GM23338 (cell line): ENCODE measurements around the gene CA7. TPM values are rescaled to one million over a fixed set of nuclear protein-coding genes. Genes with fewer than 3 reads are reported as not detected.

Experiments used
- ATAC-seq: fragments of 200-7000 bp; cut with Tn5 transposase; 3 replicates; pipeline ENCODE4 v1.9.1; 2020
- DNase-seq: peaks from one replicate; pipeline ENCODE4 v3.0.0-alpha.2; 2015; ENCODE audit warnings: low spot score
- H2AFZ ChIP-seq: fragments of 200-600 bp; sonication (generic); 2 replicates; pipeline ENCODE4 v1.8.0; 2016; ENCODE audit warnings: antibody characterized with exemption, mild to moderate bottlenecking, moderate library complexity
- H3F3A ChIP-seq: fragments of 200-600 bp; sonication (generic); replicated peaks from 2 replicates; pipeline ENCODE4 v1.8.0; 2017; ENCODE audit warnings: antibody characterized with exemption, mixed run types, low read depth
- H3K27ac ChIP-seq: fragments of 200-600 bp; sonication (generic); 2 replicates; pipeline ENCODE4 v1.6.1; 2016; ENCODE audit warnings: low read depth
- H3K27me3 ChIP-seq: fragments of 200-600 bp; sonication (generic); 2 replicates; pipeline ENCODE4 v1.8.0; 2016; ENCODE audit warnings: mild to moderate bottlenecking, mixed run types, moderate library complexity; ENCODE audit not compliant: insufficient read depth
- H3K36me3 ChIP-seq: fragments of 200-600 bp; sonication (generic); 2 replicates; pipeline ENCODE4 v1.8.0; 2016; ENCODE audit warnings: mild to moderate bottlenecking; ENCODE audit not compliant: insufficient read depth
- H3K4me1 ChIP-seq: fragments of 200-600 bp; sonication (generic); 2 replicates; pipeline ENCODE4 v1.8.0; 2016; ENCODE audit warnings: mild to moderate bottlenecking, moderate library complexity; ENCODE audit not compliant: insufficient read depth
- H3K4me2 ChIP-seq: fragments of 200-600 bp; sonication (generic); 2 replicates; pipeline ENCODE4 v1.7.1; 2017; ENCODE audit warnings: mixed run types
- H3K4me3 ChIP-seq: fragments of 200-600 bp; sonication (generic); 2 replicates; pipeline ENCODE4 v1.6.1; 2016; ENCODE audit warnings: mixed run types
- H3K79me2 ChIP-seq: fragments of 200-600 bp; sonication (generic); replicated peaks from 2 replicates; pipeline ENCODE4 v1.8.0; 2017; ENCODE audit warnings: mild to moderate bottlenecking; ENCODE audit not compliant: insufficient read depth
- H3K9me2 ChIP-seq: fragments of 200-600 bp; sonication (generic); 2 replicates; pipeline ENCODE4 v1.8.0; 2017; ENCODE audit not compliant: insufficient read depth
- H4K20me1 ChIP-seq: fragments of 200-600 bp; sonication (generic); replicated peaks from 2 replicates; pipeline ENCODE4 v1.8.0; 2017; ENCODE audit warnings: mild to moderate bottlenecking; ENCODE audit not compliant: insufficient read depth
- H3K27ac Mint-ChIP-seq: 2 replicates; pipeline ENCODE4 v1.8.0; 2020; ENCODE audit warnings: inconsistent platforms, mild to moderate bottlenecking, moderate library complexity, mixed read lengths
- H3K27me3 Mint-ChIP-seq: 3 replicates; pipeline ENCODE4 v1.8.0; 2022; ENCODE audit warnings: low read depth, mild to moderate bottlenecking, moderate library complexity, mixed read lengths, inconsistent platforms; ENCODE audit not compliant: insufficient read depth, poor library complexity
- H3K36me3 Mint-ChIP-seq: 3 replicates; pipeline ENCODE4 v1.8.0; 2021; ENCODE audit warnings: low read depth, mild to moderate bottlenecking, inconsistent platforms, moderate library complexity, mixed read lengths
- H3K4me1 Mint-ChIP-seq: 3 replicates; pipeline ENCODE4 v1.8.0; 2020; ENCODE audit warnings: mild to moderate bottlenecking, inconsistent platforms, mixed read lengths
- H3K4me3 Mint-ChIP-seq: 3 replicates; pipeline ENCODE4 v1.8.0; 2021; ENCODE audit warnings: moderate library complexity, mild to moderate bottlenecking, inconsistent platforms, mixed read lengths
- H3K9me3 Mint-ChIP-seq: 3 replicates; pipeline ENCODE4 v1.8.0; 2020; ENCODE audit warnings: moderate library complexity, mild to moderate bottlenecking, inconsistent platforms, mixed read lengths
- CREB1 ChIP-seq: fragments of 250-450 bp; sonication (Bioruptor Pico); IDR thresholded peaks from 2 replicates; pipeline ENCODE4 v1.5.0; 2020; ENCODE audit warnings: low read depth, mild to moderate bottlenecking, moderate library complexity
- CTCF ChIP-seq, 2 experiments: fragments of 200-600 bp in 1 of 2; sonication (generic) in 1 of 2; conservative IDR thresholded peaks; 2 replicates each; pipeline versions ENCODE4 v1.5.1 to v1.6.1; 2016 to 2017; ENCODE audit warnings: antibody characterized with exemption in 2 of 2, low read depth in 2 of 2, mild to moderate bottlenecking in 2 of 2, moderate library complexity in 1 of 2
- ETS1 ChIP-seq: IDR thresholded peaks from 2 replicates; pipeline ENCODE4 v1.6.1; 2016; ENCODE audit warnings: antibody characterized with exemption
- EZH2 ChIP-seq: fragments of 200-600 bp; sonication (generic); IDR thresholded peaks from one replicate; pipeline ENCODE4 v1.8.0; 2017; ENCODE audit warnings: antibody characterized with exemption, mild to moderate bottlenecking, low read depth; ENCODE audit not compliant: unreplicated experiment
- EZH2phosphoT487 ChIP-seq: fragments of 200-600 bp; sonication (generic); IDR thresholded peaks from one replicate; pipeline ENCODE4 v1.8.1; 2018; ENCODE audit warnings: antibody characterized with exemption; ENCODE audit not compliant: unreplicated experiment
- NANOG ChIP-seq: IDR thresholded peaks from 2 replicates; pipeline ENCODE4 v1.6.1; 2016; ENCODE audit warnings: antibody characterized with exemption, borderline replicate concordance
- POLR2AphosphoS5 ChIP-seq: IDR thresholded peaks from 2 replicates; pipeline ENCODE4 v1.6.1; 2016; ENCODE audit warnings: antibody characterized with exemption, low read depth
- STAT1 ChIP-seq: IDR thresholded peaks from one replicate; pipeline ENCODE4 v1.6.1; 2016; ENCODE audit warnings: antibody characterized with exemption; ENCODE audit not compliant: unreplicated experiment
- ZNF114 ChIP-seq: fragments of 250-450 bp; sonication (Bioruptor Pico); IDR thresholded peaks from 2 replicates; pipeline ENCODE4 v1.5.0; 2020; ENCODE audit warnings: mild to moderate bottlenecking, moderate library complexity
- ZNF462 ChIP-seq: fragments of 250-450 bp; sonication (Bioruptor Pico); IDR thresholded peaks from 2 replicates; pipeline ENCODE4 v1.5.0; 2020; ENCODE audit warnings: mild to moderate bottlenecking, moderate library complexity
- polyA plus RNA-seq: library from polyadenylated mRNA; unstranded; fragments of >200 nt; fragmentation: Nextera tagmentation; extraction: Ambion mirVana; gene quantifications from 2 replicates; pipeline ENCODE4 v1.2.1, GENCODE V29; 2016
- total RNA-seq: library from RNA; depleted of rRNA; stranded (reverse); fragments of >200 nt; shearing (Covaris generic); gene quantifications from 2 replicates; pipeline ENCODE4 v1.2.3, GENCODE V29; 2014

Gene CA7
- total and polyA plus RNA-seq, 2 experiments from 2014 or later = 2.1 to 2.8 TPM

GRCh38 chr16:66878067-66878466 lies 33.9 kb downstream of the CA7 start (continued):
- TF ChIP-seq ZNF462 = no peak
- no peak for TF ChIP-seq STAT1
- no peak for TF ChIP-seq ZNF114 (CRISPR knock-in tag)
- no peak for TF ChIP-seq CTCF (conservative IDR thresholded peaks at IDR 0.05; ENCODE audit: low read depth in 2 of 2)

- no peaks in the 10 kb centered on the region; the same call in 1 of the 3 replicates for H3K9me3 Mint-ChIP-seq
- 0 out of 2 replicates have a peak, but pooled peaks cover 13% of the 10 kb centered on the region for H3K4me1 ChIP-seq
- peaks cover 14% of the 10 kb centered on the region for H3K36me3 Mint-ChIP-seq
- no peak within 1 kb of the TSS for H3K27ac ChIP-seq
- ATAC-seq (peak; percentile 98), DNase-seq (peak; percentile 99)
- H3K36me3 ChIP-seq = peaks cover 6% of the 10 kb centered on the region; the same call in 1 of the 2 replicates
- peaks cover 21% of the 10 kb centered on the region; the same call in 1 of the 2 replicates for H4K20me1 ChIP-seq
- H3K27ac Mint-ChIP-seq = peak within 1 kb of the TSS; percentile 94
- H3K27me3 ChIP-seq = peaks cover 7% of the 10 kb centered on the region; the same call in 1 of the 2 replicates
- H2AFZ ChIP-seq = peak within 1 kb of the TSS; percentile 98
- peak within 1 kb of the TSS; percentile 97 for H3K4me3 Mint-ChIP-seq
- H3F3A ChIP-seq = no peaks in the 10 kb centered on the region
- peak within 1 kb of the TSS; percentile 96 for H3K4me3 ChIP-seq
- peaks cover 30% of the 10 kb centered on the region for H3K79me2 ChIP-seq
- H3K27me3 Mint-ChIP-seq = peaks cover 16% of the 10 kb centered on the region
- peaks cover 8% of the 10 kb centered on the region for H3K4me1 Mint-ChIP-seq
- H3K4me2 ChIP-seq = peak within 1 kb of the TSS; percentile 93
- H3K9me2 ChIP-seq = no peaks in the 10 kb centered on the region
- TF ChIP-seq NANOG (no peak), EZH2 (no peak), ETS1 (peak; percentile 60; the same call in 1 of the 2 replicates), EZH2phosphoT487 (no peak), CREB1 (CRISPR knock-in tag) (peak; percentile 46), STAT1 (no peak), POLR2AphosphoS5 (peak; percentile 95)
These were observed 36.2 kb downstream of the CA7 start, which contains the start of gene PDP2 for GRCh38 chr16:66880288-66881013. Gene PDP2 (plus strand): TSS chr16:66880515. CDS start chr16:66884285, 3,770 bp downstream.
